MCF 10A (cell line): ENCODE data around the gene GXYLT2. TPM values are rescaled to one million over a fixed set of nuclear protein-coding genes. Genes with fewer than 3 reads are reported as not detected.

Source experiments
- BruUV-seq: library from RNA; stranded (reverse); fragments of 400-500 nt; replicated peaks from 2 replicates; lab custom pipeline; 2021; lab: Mats Ljungman, UMichigan
- CTCF ChIA-PET: fragments of 300-600 bp; sonication (Branson Sonifier 250); formaldehyde crosslinking; extraction: SDS; loops from one replicate; lab custom pipeline; 2021; ENCODE audit warnings: antibody characterized with exemption, inconsistent platforms; lab: Yijun Ruan, JAX
- POLR2A ChIA-PET: fragments of 300-600, 350-650 bp; sonication (Branson Sonifier 250); formaldehyde crosslinking; extraction: SDS; loops from one replicate; lab custom pipeline; 2020; ENCODE audit warnings: antibody characterized with exemption, inconsistent platforms; lab: Yijun Ruan, JAX
- DNase-seq: peaks from one replicate; pipeline ENCODE4 v3.0.0-alpha.2; 2018; ENCODE audit not compliant: unreplicated experiment
- H3K27ac Mint-ChIP-seq: one replicate; pipeline ENCODE4 v1.8.0; 2022; ENCODE audit warnings: mild to moderate bottlenecking, low read depth, mixed read lengths; ENCODE audit not compliant: unreplicated experiment
- H3K27me3 Mint-ChIP-seq: one replicate; pipeline ENCODE4 v1.8.0; 2022; ENCODE audit warnings: mixed read lengths; ENCODE audit not compliant: insufficient read depth, unreplicated experiment
- H3K36me3 Mint-ChIP-seq: one replicate; pipeline ENCODE4 v1.8.0; 2022; ENCODE audit warnings: mild to moderate bottlenecking, moderate library complexity, mixed read lengths; ENCODE audit not compliant: insufficient read depth, unreplicated experiment
- H3K4me1 Mint-ChIP-seq: one replicate; pipeline ENCODE4 v1.8.0; 2022; ENCODE audit warnings: mixed read lengths; ENCODE audit not compliant: insufficient read depth, unreplicated experiment
- H3K4me3 Mint-ChIP-seq: one replicate; pipeline ENCODE4 v1.8.0; 2022; ENCODE audit warnings: mild to moderate bottlenecking, moderate library complexity, mixed read lengths; ENCODE audit not compliant: unreplicated experiment
- H3K9me3 Mint-ChIP-seq: one replicate; pipeline ENCODE4 v1.8.0; 2022; ENCODE audit warnings: mixed read lengths; ENCODE audit not compliant: unreplicated experiment
- intact Hi-C: fragments of 100-400 bp; cut with micrococcal nuclease; formaldehyde crosslinking; loops from 2 replicates; pipeline ENCODE4 v1.14.1; 2022
- total RNA-seq: library from RNA; stranded (reverse); gene quantifications from 2 replicates; pipeline ENCODE4 v1.2.3, GENCODE V29; 2022
- TF ChIP-seq, protein P1 (sequence below): fragments of 200-600 bp; IDR thresholded peaks from one replicate; pipeline ENCODE4 v1.8.0; 2022; ENCODE audit warnings: antibody characterized with exemption, mild to moderate bottlenecking; ENCODE audit not compliant: unreplicated experiment

Gene GXYLT2
- total RNA-seq, 1 experiment from 2014 or later, result 3.9 TPM

DNA sequence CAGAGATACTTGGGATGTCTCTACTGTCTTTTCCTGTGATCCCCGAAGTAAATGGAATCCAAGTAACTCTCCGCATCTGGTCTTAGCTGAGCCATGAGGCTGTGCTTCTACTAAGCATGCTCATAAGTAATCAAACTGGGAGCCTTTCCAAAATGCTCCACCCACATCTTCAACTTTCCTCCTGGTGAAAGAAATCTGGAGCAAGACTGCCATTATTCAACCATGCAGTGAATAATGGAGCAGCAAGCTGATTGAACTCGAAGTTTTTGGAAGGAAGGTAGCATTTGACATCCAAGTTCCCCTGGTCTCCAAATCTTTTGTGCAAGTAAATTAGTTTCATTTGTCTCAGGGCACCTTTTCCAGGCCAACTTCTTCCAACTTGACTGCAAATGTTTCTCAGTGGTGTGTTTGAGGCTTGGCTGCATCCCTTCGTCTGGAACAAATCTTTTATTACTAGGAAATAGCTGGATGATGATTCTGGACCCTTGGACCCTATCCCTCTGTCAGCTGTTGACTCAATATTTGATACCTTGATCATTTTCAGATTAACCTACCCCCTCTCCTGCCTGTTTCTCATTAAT, 19.4 kb downstream of the GXYLT2 start:
- CTCF ChIA-PET, result interaction anchor here (1.0 to 1.2 kb wide), 3 partner anchors 31 to 99 kb away, joined by 3 to 6 read pairs (median 3); no protein-coding TSS in a partner anchor
- POLR2A ChIA-PET, result interaction anchor here (0.8 to 1.8 kb wide), 8 partner anchors 8 to 150 kb away, joined by 3 to 13 read pairs (median 3); partner anchors contain the start of genes GXYLT2 and SHQ1
- no TSS peak for BruUV-seq
- TF ChIP-seq, protein P1, sequence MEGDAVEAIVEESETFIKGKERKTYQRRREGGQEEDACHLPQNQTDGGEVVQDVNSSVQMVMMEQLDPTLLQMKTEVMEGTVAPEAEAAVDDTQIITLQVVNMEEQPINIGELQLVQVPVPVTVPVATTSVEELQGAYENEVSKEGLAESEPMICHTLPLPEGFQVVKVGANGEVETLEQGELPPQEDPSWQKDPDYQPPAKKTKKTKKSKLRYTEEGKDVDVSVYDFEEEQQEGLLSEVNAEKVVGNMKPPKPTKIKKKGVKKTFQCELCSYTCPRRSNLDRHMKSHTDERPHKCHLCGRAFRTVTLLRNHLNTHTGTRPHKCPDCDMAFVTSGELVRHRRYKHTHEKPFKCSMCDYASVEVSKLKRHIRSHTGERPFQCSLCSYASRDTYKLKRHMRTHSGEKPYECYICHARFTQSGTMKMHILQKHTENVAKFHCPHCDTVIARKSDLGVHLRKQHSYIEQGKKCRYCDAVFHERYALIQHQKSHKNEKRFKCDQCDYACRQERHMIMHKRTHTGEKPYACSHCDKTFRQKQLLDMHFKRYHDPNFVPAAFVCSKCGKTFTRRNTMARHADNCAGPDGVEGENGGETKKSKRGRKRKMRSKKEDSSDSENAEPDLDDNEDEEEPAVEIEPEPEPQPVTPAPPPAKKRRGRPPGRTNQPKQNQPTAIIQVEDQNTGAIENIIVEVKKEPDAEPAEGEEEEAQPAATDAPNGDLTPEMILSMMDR, result no peak
- Mint-ChIP-seq H3K9me3 (no peaks in the 10 kb centered on the region), H3K27me3 (no peaks in the 10 kb centered on the region), H3K36me3 (peaks cover 5% of the 10 kb centered on the region), H3K4me3 (no peak overlapping the region), H3K4me1 (peaks cover 18% of the 10 kb centered on the region), H3K27ac (no peak overlapping the region)
- DNase-seq, result peak; percentile 34
- intact Hi-C loops, result no loop called here

DNA sequence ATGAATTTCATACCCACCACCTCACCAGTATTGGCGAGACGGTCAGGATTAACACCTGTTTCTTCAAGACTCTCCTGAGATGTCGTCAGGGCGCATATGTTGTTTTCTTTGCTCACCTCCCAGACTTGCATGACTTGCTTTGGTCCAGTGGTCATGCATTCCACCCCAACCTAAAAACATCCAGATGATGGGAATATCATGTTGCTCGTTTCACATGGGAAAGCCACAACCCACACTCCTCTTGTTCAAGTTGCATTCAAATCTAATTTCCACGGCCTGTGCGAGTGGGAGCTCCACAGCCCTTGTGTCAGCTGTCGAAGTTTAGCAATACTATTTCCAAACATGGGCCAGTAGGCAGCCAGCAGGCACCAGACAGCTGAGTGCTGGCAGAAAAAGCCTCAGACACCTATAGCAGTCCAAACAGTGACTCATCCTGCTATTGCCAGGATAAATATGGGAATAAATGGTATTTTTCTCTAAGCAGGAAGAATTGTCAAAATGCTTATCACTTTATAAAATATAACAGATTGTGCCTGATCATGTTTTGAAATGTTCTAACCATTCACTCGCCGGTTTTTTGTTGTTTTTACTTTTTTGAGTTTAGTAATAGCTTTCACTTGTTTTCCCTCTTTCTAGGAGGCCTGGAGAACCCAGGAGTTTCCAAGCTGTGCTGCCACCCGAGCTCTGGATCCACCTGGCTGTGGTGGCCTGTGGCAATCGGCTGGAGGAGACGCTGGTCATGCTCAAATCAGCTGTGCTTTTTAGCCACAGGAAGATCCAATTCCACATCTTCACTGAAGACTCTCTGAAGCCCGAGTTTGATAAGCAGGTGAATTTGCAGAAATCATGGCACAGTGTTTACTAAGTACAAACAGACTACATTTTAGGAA, 20.1 kb downstream of the GXYLT2 start:
- H3K4me1 Mint-ChIP-seq, result peaks cover 18% of the 10 kb centered on the region

DNA sequence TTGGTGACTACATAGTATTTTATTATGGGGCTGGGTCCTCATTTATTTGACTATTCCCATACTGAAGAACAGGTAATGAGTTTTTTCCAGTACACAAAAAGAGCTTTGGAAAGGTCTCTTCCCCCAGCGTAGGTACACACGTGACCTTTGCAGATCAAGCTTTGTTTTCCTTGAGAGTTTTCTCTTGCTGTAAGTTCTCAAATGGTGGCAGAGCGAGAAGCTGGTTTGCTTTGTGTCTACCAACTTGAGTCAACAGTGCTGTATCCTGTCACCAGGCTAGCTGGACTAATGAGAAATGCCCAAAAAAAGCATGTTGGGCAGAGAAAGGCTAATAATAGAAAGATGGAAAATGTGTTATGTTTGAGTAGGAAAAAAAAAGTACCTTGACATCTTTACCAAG, 21.7 kb downstream of the GXYLT2 start:
- Mint-ChIP-seq H3K4me3 (no peak overlapping the region), H3K36me3 (peaks cover 5% of the 10 kb centered on the region), H3K4me1 (peaks cover 18% of the 10 kb centered on the region), H3K27me3 (no peaks in the 10 kb centered on the region), H3K27ac (no peak overlapping the region), H3K9me3 (no peaks in the 10 kb centered on the region)
- BruUV-seq, result no TSS peak
- DNase-seq, result no peak
- intact Hi-C loops, result no loop called here
- CTCF ChIA-PET, result interaction anchor here (0.9 to 1.4 kb wide), 2 partner anchors 32 to 183 kb away, joined by 3 to 4 read pairs; no protein-coding TSS in a partner anchor
- TF ChIP-seq, protein P1, result no peak
- POLR2A ChIA-PET, result interaction anchor here (0.7 to 2.0 kb wide), 2 partner anchors 22 to 181 kb away, joined by 3 to 8 read pairs; partner anchors contain the start of gene GXYLT2

More for the DNA sequence above, 20.1 kb downstream of the GXYLT2 start:
- Mint-ChIP-seq H3K27ac (peak overlapping the region; percentile 29), H3K4me3 (no peak overlapping the region), H3K36me3 (peaks cover 5% of the 10 kb centered on the region), H3K9me3 (no peaks in the 10 kb centered on the region), H3K27me3 (no peaks in the 10 kb centered on the region)
- TF ChIP-seq, protein P1, result no peak
- peak; percentile 82 for DNase-seq
- CTCF ChIA-PET, result interaction anchor here (0.6 to 1.3 kb wide), 10 partner anchors 9 to 99 kb away, joined by 3 to 6 read pairs (median 3); partner anchors contain the start of gene SHQ1
- no TSS peak for BruUV-seq
- intact Hi-C loops, result no loop called here
- POLR2A ChIA-PET, result interaction anchor here (0.8 to 1.8 kb wide), 8 partner anchors 9 to 106 kb away, joined by 3 to 13 read pairs (median 3); partner anchors contain the start of genes GXYLT2 and SHQ1
